NCI-H345 treated with DMSO at 0.1 percent for 48 hours (cell line): ENCODE data around the gene MUC5AC.
"Not testable (repeated sequence)": the region's sequence is repeated elsewhere in the genome, so short reads cannot be mapped to it uniquely, and the experiment has no call there.

Source experiments
- DNase-seq: peaks from one replicate; lab custom pipeline; 2025; ENCODE audit not compliant: unreplicated experiment; lab: John Stamatoyannopoulos, UW

MUC5AC gene

DNA sequence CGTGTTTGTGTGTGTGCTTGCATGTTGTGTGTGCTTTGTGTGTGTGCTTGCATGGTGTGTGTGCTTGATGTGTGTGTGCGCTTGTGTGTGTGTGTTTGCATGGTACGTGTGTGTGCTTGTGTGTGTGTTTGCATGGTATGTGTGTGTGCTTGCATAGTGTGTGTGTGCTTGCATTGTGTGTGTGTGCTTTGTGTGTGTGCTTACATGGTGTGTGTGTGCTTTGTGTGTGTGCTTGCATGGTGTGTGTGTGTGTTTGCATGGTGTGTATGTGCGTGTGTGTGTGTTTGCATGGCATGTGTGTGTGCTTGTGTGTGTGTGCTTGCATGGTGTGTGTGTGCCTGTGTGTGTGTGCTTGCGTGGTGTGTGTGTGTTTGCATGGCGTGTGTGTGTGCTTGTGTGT, 10.0 kb upstream of the MUC5AC start:
- DNase-seq, result no peak

DNA sequence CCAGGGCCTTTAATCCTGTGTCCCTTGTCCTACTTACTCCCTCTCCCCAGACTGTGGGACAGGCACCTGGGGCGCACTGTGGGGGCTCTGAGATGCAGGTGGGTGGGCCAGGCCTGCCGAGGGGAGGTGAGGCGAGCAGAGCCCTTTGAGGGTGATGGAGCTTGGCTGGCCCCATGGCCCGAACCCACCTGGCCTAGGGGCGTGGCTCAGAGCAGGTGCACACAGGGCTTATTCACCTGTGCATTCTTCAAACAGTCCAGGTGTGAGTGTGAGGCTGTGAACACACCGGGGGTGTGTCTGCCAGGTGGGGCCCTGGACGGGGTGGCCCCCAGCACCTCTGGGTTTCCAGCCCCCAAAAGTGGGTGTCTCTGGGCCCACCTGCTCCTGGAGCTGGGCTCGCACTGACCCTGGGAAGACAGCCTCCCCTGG, 9.0 kb upstream of the MUC5AC start:
- DNase-seq, result no peak

DNA sequence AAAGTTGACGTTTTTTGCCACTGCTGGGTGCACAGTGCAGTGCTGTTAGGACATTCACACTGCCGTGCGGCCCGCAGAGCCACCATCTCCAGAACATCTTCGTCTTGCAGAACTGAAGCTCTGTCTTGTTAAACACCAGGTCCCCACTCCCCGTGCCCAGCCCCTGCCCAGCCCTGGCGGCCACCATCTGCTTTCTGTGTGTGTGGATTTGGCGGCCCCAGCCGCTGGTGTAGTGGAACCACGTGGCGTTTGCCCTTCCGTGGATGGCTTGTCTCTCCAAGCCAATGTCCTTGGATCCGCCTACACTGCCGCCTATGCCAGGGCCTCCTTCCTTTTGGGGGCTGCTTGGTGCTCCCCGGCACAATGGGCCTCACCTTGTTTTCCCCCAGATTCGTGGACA, 8.2 kb upstream of the MUC5AC start:
- DNase-seq, result no peak

DNA sequence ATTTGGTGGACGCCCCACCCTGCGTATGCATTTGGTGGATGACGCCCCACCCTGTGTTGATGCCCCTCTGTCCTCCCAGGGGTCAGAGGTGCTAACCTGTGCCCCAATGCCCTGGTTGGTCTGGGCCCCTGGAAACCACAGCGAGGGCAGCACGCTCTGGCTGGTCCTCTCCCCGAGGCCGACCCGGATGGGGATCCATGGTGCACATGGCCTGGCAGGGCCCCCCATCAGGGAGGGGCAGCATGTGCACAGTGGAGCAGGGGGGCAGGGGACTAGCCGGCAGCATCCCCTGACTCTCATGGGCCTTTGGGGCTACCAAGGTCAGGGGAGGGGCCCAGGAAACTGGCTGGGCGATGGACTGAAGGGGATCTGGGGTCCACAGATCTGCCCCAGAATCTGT, 7.6 kb upstream of the MUC5AC start:
- DNase-seq, result no peak

DNA sequence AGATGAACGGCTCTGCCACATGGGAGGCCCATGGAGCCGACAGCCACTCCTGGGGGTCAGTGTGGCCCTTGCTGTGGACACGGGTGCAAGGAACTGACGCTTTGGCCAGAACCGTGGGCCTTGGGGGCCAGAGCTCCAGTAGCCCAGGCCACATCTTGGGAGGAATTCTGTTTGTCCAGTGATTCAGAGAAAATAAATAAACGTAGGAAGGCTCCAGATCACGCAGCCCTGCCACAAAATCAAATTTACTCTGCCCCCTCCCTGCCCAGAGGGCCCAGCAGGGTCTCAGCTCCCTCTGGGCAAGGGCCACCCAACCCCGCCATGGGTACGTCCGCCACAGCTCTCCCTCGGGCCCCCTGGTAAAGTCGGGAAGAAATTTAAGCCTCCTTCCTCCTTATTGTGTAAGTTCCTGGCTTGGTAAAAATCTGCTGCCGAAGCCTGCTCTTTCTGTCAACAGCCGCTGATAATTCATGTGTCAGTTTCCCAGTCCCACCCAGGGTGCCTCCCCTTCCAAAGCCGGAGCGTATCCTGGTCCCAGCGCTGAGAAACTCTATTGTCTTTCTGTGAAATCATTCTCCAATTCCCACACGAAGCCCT, 6.9 kb upstream of the MUC5AC start:
- DNase-seq, result no peak

DNA sequence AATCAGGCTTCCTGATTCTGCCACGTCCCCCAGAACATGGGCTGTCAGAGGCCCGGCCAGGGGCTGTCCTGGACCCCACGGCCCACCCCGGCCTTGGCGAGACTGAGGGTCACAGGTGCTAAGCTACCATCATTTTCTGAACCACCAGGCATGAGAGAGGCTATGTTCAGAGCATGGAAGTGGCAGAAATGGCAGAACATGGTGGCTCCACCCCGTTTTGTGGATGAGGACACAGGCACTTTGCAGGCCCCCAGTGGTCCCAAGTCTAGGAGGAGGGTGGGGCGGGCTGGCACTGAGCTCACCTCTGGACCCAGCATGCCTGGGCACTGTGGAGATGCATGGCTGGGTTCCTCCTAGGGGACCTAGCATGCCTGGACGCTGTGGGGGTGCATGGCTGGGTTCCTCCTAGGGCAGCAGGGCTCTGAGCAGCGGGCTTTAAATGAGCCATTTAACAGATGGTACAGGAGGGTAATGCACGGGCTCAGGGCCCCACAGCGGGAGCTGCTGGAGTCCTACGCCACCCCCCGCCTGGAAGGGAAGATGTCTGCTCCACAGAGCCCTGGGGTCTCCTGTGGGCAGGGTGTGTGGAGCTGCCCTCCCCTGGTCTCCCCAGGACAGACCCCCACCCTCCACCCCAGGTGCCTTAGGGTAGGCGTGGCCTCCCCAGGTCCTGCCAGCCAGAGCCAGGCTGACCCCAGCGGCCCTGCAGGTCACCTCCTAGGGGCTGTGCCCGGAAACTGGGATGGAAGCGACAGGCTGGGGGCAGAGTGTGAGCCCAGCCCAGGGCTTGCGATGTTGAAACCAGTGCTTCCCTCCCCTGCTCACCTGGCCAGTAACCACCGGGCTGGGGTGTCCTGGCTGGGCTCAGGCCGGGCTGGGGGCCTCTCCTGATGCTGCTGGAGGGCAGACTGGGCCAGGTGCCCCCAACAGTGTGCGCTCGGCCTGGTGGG, 6.1 kb upstream of the MUC5AC start:
- DNase-seq, result no peak

DNA sequence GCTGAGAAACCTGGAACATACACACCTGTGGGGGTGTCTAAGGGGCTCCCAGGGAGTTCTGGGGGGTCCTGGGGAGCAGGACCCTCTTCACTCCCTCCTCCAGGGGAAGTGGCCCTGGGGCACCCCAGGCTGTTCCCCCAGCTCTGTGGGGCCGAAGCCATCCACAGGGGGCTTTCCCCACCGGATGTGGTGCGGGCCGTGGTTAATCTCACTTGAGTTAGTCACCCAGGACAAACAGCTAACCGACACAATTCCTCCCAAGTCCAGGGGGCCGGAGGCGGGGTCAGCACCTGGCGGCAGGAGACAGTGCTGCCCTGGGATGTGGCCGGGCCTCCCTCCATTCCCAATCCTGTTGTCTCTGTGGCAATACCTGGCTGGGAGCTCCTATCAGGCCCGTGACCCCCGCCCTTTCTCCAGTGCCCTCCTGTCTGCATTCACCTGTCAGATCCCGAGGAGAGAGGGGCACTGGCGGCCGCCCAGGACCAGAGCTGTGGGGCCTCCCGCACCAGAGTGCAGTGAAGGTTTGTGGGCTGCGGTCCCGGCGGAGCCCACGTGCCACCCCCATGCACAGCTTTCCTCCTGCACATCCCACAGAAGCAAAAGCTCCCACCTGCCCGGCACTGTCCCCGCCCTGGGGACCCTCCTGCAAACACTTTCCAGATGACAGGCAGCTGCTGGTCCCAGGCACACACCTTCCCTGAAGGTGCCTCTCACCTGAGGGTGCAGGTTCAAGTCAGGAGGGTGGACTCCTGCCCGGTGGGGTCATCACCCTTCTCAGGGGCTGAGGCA, 5.2 kb upstream of the MUC5AC start:
- DNase-seq, result no peak

DNA sequence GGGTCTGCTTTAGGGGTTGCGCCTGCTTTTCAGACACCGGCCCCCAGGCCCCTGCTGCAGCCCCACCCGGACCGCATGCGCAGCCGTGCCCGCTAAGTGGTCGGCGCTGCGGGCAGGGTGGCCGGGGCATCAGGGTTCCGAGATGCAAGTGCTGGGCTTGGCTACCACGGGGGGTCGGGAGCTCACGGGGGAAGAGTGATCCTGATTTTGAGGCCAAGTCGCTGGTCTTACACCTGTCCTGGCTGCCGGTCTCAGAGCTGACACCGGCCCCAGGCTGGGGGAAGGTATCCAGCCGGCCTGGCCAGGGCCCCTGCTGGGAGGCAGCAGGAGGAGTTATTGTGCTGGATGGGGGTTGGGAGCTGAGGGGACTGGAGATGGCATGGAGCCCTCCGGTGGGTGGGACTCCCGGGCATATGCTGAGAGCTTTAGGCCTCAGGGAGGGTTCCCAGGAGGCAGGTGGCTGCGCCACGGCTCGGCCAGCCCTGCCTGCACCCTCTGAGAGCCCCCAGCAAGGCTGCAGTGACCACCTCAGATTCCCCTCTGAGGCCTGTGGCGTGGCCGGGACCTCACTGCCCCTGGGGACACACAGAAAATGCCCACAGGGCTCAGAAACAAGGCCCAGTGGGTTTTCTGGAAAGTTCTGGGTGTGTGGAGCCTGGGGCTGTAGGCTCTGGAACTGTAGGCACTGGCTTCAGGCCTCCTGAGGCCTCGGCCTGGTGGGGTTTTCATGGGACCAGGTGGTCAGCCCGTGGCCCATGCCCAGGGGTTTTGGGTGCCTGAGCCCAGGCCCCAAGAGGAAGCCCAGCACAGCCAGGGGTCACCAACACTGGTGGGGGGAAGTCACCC, 4.4 kb upstream of the MUC5AC start:
- no peak for DNase-seq

DNA sequence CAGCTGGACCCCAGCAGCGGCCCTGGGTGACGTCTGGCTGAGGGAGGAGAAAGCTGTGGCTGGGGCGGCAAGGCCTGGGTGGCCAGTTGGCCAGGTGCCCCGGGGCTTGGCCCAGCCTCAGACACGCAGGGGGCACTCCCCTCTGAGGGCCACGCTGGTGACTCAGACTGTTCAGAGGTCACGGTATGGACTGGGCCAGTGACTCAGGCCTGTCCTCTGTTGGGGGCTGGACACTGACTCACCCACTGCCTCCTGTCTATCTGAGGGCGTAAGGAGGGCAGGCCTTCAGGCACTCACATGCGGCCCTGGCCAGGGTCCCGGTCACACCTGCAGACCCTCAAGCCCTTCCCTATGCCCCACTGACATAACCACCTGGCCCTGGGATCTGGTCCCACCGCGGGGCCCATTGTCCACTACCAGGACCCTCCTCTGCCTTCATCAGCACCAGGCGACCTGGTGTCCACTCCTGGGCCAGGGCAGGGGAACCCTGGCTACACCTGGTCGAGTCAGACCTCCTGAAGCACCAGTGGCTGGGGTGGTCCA, 3.7 kb upstream of the MUC5AC start:
- DNase-seq, result no peak

DNA sequence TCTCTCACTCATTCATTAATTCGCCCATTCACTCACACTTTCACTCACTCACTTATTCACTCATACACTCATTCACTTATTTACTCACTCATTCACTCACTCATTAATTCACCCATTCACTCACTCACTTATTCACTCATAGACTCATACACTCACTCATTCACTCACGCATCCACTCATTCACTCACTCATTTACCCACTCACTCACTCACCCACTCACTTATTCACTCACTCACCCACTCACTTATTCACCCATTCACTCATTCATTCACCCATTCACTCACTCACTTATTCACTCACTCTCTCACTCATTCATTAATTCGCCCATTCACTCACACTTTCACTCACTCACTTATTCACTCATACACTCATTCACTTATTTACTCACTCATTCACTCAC, 3.1 kb upstream of the MUC5AC start:
- DNase-seq, result not testable (repeated sequence)

DNA sequence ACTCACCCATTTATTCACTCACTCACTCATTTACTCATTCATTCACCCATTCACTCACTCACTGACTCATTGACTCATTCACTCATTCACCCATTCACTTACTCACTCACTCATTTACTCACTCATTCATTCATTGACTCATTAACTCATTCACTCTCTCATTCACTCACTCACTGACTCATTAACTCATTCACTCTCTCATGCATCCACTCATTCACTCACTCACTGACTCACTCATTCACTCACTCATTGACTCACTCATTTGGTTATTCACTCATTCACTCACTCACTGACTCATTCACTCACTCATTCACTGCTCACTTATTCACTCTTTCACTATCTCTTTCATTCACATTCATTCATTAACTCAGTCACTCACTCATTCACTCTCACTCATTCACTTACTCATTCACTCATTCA, 2.5 kb upstream of the MUC5AC start:
- no peak for DNase-seq

DNA sequence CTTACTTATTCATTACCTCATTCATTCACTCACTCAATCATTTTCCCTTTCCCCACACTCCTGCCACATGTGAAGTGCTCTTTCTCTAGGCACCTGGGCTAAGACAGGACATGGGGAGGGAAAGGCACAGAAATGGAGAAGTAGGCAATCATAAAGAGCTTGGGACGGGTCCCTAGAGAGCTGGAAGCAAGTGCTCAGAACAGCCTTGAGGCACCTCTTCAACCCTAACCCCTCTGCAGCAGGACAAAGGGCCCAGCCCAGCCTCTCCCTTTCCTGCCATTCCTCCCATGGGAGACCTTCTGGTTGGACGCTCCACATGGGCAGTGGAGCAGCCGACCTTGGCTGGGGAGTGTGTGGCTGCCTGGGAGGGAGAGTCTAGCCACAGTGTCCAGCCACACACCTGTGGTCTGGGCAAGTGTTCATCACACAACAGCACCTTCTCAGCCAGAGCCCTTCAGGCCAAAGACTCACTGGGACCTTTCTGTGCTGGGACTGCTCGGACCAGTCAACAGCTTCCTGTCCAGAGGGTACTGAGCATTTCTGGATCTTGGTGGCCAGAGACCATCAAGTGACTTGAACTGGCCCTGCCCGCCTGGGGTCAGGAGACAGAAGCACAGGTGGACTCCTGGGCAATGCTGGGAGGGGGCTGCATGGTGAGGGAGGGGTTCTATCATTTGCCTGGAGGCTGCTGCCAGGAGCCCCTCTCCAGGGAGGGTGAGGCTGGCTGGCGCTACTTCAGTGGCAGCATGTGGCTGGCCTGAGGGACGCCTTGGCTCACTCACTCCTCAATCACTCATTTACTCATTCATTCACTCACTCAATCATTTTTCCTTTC, 1.0 kb upstream of the MUC5AC start:
- no peak for DNase-seq

DNA sequence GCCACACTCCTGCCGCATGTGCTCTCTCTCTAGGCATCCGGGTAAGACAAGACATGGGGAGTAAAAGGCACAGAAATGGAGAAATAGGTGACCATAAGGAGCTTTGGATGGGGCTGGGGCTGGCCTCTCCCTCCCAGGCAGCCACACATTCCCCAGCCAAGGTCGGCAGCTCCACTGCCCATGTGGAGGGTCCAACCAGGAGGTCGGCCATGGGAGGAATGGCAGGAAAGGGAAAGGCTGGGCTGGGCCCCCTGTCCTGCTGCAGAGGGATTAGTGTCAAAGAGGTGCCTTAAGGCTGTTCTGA, 460 bp upstream of the MUC5AC start:
- DNase-seq, result no peak

DNA sequence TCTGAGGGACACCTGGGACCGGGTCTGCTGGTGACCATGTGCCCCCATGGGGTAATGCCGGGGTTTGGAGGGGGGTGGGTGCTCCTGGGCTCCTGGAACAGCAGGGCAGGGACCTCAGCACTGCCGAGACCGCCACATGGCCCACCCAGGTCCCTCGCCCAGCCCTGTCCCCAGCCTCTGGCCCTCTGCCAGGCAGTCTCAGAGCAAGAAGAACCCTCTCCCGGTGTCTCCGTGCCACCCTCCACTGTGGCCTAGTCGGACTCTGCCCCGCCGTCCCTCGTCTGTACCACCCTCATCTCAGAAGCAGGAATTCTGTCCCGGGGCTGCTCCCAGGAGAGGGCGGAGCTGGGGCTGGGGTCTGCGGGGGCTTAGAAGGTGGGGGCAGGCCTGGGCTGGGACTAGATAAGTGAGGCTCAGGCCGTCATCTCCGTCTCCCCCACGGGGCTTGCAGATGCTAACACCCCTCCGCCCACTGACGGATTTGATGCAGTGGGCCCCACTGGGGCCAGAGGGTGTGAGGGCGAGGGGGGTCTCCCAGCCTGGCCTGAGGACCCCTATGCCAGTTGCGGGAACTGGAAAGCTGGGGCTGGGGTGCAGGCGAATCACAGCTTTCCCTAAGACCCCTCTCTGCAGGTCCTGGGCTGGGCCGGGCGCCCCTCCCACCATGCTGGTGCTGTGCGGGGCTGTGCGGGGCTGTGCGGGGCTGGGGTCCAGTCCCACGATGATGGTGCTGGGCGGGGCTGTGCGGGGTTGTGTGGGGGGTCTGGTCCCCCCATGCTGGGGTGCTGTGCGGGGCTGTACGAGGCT, 1.1 kb downstream of the MUC5AC start:
- no peak for DNase-seq

DNA sequence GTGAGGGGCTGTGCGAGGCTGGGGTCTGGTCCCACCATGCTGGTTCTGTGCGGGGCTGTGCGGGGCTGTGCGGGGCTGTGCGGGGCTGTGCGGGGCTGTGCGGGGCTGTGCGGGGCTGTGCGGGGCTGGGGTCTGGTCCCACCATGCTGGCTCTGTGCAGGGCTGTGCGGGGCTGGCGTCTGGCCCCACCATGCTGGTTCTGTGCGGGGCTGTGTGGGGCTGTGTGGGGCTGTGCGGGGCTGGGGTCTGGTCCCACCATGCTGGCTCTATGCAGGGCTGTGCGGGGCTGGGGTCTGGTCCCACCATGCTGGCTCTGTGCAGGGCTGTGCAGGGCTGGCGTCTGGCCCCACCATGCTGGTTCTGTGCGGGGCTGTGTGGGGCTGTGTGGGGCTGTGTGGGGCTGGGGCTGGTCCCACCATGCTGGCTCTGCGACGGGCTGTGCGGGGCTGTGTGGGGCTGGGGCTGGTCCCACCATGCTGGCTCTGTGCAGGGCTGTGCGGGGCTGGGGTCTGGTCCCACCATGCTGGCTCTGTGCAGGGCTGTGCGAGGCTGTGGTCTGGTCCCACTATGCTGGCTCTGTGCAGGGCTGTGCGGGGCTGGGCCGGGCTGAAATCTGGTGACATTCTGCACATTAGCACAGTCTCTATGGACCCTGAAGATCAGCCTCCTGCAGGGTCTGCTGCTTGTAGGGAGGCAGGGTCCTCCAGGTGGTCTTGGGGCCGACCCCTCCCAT, 1.9 kb downstream of the MUC5AC start:
- not testable (repeated sequence) for DNase-seq

DNA sequence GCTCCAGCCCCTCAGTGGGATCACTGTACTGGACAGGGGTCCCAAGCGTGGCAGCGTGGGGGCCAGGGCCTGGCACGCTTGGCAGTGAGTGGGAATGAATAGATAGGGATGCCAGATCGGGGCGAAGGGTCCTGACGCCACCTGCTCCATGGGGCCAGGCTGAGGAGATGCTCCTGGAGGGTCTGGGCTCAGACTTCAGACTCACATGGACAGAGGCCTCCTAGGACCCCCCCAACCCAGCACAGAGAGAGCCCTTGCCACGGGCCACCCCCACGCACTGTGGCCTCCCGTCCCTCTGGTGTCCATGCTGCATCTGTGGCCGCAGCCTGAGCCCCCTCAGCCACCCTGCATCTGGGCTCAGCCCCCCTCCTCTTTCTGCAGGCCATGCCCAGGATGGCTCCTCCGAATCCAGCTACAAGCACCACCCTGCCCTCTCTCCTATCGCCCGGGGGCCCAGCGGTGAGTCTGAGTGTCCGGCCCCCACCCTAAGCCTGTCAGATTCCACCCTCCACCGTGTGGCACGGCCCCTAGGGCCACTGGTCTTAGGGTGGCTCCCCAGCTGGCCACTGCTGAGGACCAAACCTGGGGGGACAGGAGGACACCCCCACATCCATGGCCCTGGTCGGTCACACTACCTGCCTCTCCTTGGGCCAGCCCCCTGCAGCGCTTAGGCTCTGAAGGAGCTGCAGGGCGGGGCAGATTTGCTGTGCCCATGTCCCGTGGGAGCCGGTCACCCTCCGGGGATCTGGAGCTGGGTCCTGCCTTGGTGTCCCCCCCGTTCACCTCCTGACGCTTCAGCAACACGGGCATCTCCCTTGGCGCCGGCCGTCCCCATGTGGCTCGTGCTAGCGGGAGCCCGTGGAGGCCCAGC, 2.7 kb downstream of the MUC5AC start:
- no peak for DNase-seq

DNA sequence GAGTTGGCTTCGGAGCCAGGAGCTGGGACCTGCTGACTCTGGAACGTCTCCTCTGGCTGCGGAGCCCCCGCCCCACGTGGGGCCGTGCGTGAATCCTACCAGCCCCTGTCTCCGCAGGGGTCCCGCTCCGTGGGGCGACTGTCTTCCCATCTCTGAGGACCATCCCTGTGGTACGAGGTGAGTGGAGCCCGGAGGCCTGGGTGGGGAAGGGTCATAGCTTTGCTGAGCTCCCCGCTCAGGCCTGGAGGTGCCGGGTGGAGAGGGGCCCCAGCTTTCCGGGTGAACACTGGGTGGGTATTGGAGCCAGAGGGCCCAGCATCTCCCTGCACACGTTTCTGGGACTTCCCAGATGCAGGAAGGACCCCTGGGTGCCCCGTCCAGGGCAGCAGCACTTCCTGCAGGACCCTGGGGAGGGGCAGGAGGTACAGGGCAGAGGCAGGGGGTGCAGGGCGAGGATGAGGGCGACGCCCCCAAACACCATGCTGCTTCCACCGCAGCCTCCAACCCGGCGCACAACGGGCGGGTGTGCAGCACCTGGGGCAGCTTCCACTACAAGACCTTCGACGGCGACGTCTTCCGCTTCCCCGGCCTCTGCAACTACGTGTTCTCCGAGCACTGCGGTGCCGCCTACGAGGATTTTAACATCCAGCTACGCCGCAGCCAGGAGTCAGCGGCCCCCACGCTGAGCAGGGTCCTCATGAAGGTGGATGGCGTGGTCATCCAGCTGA, 3.8 kb downstream of the MUC5AC start:
- no peak for DNase-seq
